ENCODE data around the gene NR2F1. TPM values are rescaled to one million over a fixed set of nuclear protein-coding genes. Genes with fewer than 3 reads are reported as not detected.

The NR2F1 gene
- total RNA-seq, 1 donor from 2014 or later, result 28.7 TPM

GRCh38 chr5:93603793-93604643 lies 21.0 kb downstream of the NR2F1 start:
- Mint-ChIP-seq H3K27ac (ENCODE audit: unreplicated experiment) (peak overlapping the region; percentile 98), H3K36me3 (ENCODE audit: low read depth) (no peaks in the 10 kb centered on the region), H3K4me1 (ENCODE audit: low read depth) (peaks cover 53% of the 10 kb centered on the region), H3K27me3 (ENCODE audit: low read depth) (no peaks in the 10 kb centered on the region), H3K4me3 (ENCODE audit: unreplicated experiment) (peak overlapping the region; percentile 70), H3K9me3 (ENCODE audit: low read depth) (no peaks in the 10 kb centered on the region)
- TF ChIP-seq CTCF (IDR thresholded peaks at IDR 0.05), result peak; percentile 43
- DNase-seq (ENCODE audit: low spot score), result no peak

- peak overlapping the region; percentile 70 for H3K4me3 Mint-ChIP-seq (ENCODE audit: unreplicated experiment)
Measured at GRCh38 chr5:93604644-93605515, 21.9 kb downstream of the NR2F1 start.

GRCh38 chr5:93606382-93606752 lies 23.3 kb downstream of the NR2F1 start:
- no peak for DNase-seq (ENCODE audit: low spot score)
- Mint-ChIP-seq H3K36me3 (ENCODE audit: low read depth) (no peaks in the 10 kb centered on the region), H3K27ac (ENCODE audit: unreplicated experiment) (peak overlapping the region; percentile 98), H3K9me3 (ENCODE audit: low read depth) (no peaks in the 10 kb centered on the region), H3K4me1 (ENCODE audit: low read depth) (peaks cover 54% of the 10 kb centered on the region), H3K4me3 (ENCODE audit: unreplicated experiment) (peak overlapping the region; percentile 10), H3K27me3 (ENCODE audit: low read depth) (peaks cover 15% of the 10 kb centered on the region)
- no peak for TF ChIP-seq CTCF (IDR thresholded peaks at IDR 0.05)

More at GRCh38 chr5:93604644-93605515, 21.9 kb downstream of the NR2F1 start:
- peaks cover 3% of the 10 kb centered on the region for H3K27me3 Mint-ChIP-seq (ENCODE audit: low read depth)
- no peaks in the 10 kb centered on the region for H3K36me3 Mint-ChIP-seq (ENCODE audit: low read depth)
- H3K4me1 Mint-ChIP-seq (ENCODE audit: low read depth), result peaks cover 53% of the 10 kb centered on the region
- no peak for TF ChIP-seq CTCF (IDR thresholded peaks at IDR 0.05)
- DNase-seq (ENCODE audit: low spot score), result no peak
- H3K9me3 Mint-ChIP-seq (ENCODE audit: low read depth), result no peaks in the 10 kb centered on the region
- peak overlapping the region; percentile 98 for H3K27ac Mint-ChIP-seq (ENCODE audit: unreplicated experiment)

GRCh38 chr5:93607367-93608258 lies 24.6 kb downstream of the NR2F1 start:
- H3K9me3 Mint-ChIP-seq (ENCODE audit: low read depth), result no peaks in the 10 kb centered on the region
- peak overlapping the region; percentile 98 for H3K27ac Mint-ChIP-seq (ENCODE audit: unreplicated experiment)
- peaks cover 66% of the 10 kb centered on the region for H3K4me1 Mint-ChIP-seq (ENCODE audit: low read depth)
- H3K4me3 Mint-ChIP-seq (ENCODE audit: unreplicated experiment), result peak overlapping the region; percentile 67
- no peak for DNase-seq (ENCODE audit: low spot score)
- peak; percentile 86 for TF ChIP-seq CTCF (IDR thresholded peaks at IDR 0.05)
- H3K36me3 Mint-ChIP-seq (ENCODE audit: low read depth), result no peaks in the 10 kb centered on the region
- peaks cover 20% of the 10 kb centered on the region for H3K27me3 Mint-ChIP-seq (ENCODE audit: low read depth)
